ENCODE data around the gene ROBO2.

DNA sequence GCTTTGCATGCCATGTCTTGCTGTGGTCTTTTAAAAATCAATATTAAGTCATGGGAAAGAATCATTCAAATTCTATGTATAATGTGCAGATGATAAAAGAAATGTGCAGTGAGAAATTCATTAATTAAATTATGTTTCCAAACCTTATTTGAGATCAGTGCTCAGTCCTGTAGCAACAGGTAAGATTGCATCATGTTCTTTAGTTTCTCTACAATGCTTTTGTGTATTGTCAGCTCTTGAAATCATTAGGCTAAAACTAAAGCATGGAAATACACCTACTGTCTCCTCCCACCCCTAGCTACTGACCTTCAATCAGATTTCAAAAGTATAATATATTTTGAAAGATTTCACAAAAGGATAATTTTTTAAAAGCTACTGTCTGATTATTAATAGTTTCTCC lies 612.7 kb downstream of the ROBO2 start:
- TF ChIP-seq POLR2A (IDR thresholded peaks at IDR 0.05; ENCODE audit: low read depth, low read length) (no peak), NFXL1 (IDR thresholded peaks at IDR 0.05; ENCODE audit: borderline replicate concordance) (no peak), RAD21 (IDR thresholded peaks at IDR 0.05; ENCODE audit: insufficient read depth, low read depth, low read length) (no peak), ZNF24 (IDR thresholded peaks at IDR 0.05) (no peak), EGR1 (IDR thresholded peaks at IDR 0.05; ENCODE audit: borderline replicate concordance in 1 of 2, low read depth in 2 of 2, low read length in 2 of 2) (no peak), JUND (IDR thresholded peaks at IDR 0.05; ENCODE audit: low read depth, low read length) (no peak), POLR2AphosphoS5 (IDR thresholded peaks at IDR 0.05; ENCODE audit: low read length) (no peak), TAF1 (IDR thresholded peaks at IDR 0.05; ENCODE audit: borderline replicate concordance, low read depth, low read length) (no peak), SREBF2 (IDR thresholded peaks at IDR 0.05; ENCODE audit: low read length) (no peak), JUNB (IDR thresholded peaks at IDR 0.05) (no peak)
- TF ChIP-seq, protein P1, sequence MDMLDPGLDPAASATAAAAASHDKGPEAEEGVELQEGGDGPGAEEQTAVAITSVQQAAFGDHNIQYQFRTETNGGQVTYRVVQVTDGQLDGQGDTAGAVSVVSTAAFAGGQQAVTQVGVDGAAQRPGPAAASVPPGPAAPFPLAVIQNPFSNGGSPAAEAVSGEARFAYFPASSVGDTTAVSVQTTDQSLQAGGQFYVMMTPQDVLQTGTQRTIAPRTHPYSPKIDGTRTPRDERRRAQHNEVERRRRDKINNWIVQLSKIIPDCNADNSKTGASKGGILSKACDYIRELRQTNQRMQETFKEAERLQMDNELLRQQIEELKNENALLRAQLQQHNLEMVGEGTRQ (IDR thresholded peaks at IDR 0.05; ENCODE audit: borderline replicate concordance, low read depth, low read length), result no peak
- TF ChIP-seq, protein P2, sequence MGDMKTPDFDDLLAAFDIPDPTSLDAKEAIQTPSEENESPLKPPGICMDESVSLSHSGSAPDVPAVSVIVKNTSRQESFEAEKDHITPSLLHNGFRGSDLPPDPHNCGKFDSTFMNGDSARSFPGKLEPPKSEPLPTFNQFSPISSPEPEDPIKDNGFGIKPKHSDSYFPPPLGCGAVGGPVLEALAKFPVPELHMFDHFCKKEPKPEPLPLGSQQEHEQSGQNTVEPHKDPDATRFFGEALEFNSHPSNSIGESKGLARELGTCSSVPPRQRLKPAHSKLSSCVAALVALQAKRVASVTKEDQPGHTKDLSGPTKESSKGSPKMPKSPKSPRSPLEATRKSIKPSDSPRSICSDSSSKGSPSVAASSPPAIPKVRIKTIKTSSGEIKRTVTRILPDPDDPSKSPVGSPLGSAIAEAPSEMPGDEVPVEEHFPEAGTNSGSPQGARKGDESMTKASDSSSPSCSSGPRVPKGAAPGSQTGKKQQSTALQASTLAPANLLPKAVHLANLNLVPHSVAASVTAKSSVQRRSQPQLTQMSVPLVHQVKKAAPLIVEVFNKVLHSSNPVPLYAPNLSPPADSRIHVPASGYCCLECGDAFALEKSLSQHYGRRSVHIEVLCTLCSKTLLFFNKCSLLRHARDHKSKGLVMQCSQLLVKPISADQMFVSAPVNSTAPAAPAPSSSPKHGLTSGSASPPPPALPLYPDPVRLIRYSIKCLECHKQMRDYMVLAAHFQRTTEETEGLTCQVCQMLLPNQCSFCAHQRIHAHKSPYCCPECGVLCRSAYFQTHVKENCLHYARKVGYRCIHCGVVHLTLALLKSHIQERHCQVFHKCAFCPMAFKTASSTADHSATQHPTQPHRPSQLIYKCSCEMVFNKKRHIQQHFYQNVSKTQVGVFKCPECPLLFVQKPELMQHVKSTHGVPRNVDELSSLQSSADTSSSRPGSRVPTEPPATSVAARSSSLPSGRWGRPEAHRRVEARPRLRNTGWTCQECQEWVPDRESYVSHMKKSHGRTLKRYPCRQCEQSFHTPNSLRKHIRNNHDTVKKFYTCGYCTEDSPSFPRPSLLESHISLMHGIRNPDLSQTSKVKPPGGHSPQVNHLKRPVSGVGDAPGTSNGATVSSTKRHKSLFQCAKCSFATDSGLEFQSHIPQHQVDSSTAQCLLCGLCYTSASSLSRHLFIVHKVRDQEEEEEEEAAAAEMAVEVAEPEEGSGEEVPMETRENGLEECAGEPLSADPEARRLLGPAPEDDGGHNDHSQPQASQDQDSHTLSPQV (IDR thresholded peaks at IDR 0.05), result no peak
- TF ChIP-seq, protein P3, sequence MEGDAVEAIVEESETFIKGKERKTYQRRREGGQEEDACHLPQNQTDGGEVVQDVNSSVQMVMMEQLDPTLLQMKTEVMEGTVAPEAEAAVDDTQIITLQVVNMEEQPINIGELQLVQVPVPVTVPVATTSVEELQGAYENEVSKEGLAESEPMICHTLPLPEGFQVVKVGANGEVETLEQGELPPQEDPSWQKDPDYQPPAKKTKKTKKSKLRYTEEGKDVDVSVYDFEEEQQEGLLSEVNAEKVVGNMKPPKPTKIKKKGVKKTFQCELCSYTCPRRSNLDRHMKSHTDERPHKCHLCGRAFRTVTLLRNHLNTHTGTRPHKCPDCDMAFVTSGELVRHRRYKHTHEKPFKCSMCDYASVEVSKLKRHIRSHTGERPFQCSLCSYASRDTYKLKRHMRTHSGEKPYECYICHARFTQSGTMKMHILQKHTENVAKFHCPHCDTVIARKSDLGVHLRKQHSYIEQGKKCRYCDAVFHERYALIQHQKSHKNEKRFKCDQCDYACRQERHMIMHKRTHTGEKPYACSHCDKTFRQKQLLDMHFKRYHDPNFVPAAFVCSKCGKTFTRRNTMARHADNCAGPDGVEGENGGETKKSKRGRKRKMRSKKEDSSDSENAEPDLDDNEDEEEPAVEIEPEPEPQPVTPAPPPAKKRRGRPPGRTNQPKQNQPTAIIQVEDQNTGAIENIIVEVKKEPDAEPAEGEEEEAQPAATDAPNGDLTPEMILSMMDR (IDR thresholded peaks at IDR 0.05 in 2 of 3, conservative IDR thresholded peaks at IDR 0.05 in 1 of 3; ENCODE audit: control insufficient read depth in 2 of 3, extremely low read depth in 1 of 3, insufficient read depth in 1 of 3, low read depth in 3 of 3, low read length in 3 of 3), result no peak
- TF ChIP-seq, protein P4, sequence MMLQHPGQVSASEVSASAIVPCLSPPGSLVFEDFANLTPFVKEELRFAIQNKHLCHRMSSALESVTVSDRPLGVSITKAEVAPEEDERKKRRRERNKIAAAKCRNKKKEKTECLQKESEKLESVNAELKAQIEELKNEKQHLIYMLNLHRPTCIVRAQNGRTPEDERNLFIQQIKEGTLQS (IDR thresholded peaks at IDR 0.05; ENCODE audit: borderline replicate concordance, extremely low read depth, low read depth, low read length), result no peak

Measured in GM12878 (cell line).